Measurements from ENCODE around the gene SH2D3A.
"Not testable (repeated sequence)": the region's sequence is repeated elsewhere in the genome, so short reads cannot be mapped to it uniquely, and the experiment has no call there.

The SH2D3A gene

GRCh38 chr19:6788896-6789295, 21.7 kb upstream of the SH2D3A start:
- DNase-seq = no peak

GRCh38 chr19:6787393-6787792, 20.2 kb upstream of the SH2D3A start:
- no peak for DNase-seq

GRCh38 chr19:6779206-6779605, 12.0 kb upstream of the SH2D3A start:
- no peak for DNase-seq

GRCh38 chr19:6778386-6778785, 11.2 kb upstream of the SH2D3A start:
- no peak for DNase-seq

GRCh38 chr19:6777434-6777833, 10.2 kb upstream of the SH2D3A start:
- no peak for DNase-seq

GRCh38 chr19:6776999-6777398, 9.8 kb upstream of the SH2D3A start:
- no peak for DNase-seq

GRCh38 chr19:6776045-6776444, 8.8 kb upstream of the SH2D3A start:
- DNase-seq = not testable (repeated sequence)

GRCh38 chr19:6774821-6775707, 7.8 kb upstream of the SH2D3A start:
- no peak for DNase-seq

- no peak for DNase-seq
These were observed 6.2 kb upstream of the SH2D3A start for GRCh38 chr19:6773323-6773931.

GRCh38 chr19:6772866-6773322, 5.7 kb upstream of the SH2D3A start:
- DNase-seq = no peak

GRCh38 chr19:6772028-6772865, 5.0 kb upstream of the SH2D3A start, which contains the start of gene VAV1:
TSS of gene VAV1 (plus strand) at chr19:6772708. CDS start at chr19:6772808, 100 bp downstream.
- DNase-seq = no peak

GRCh38 chr19:6771648-6772027, 4.4 kb upstream of the SH2D3A start:
- DNase-seq = not testable (repeated sequence)

GRCh38 chr19:6769006-6769619, 1.9 kb upstream of the SH2D3A start:
- no peak for DNase-seq

GRCh38 chr19:6768236-6768785, 1.1 kb upstream of the SH2D3A start:
- no peak for DNase-seq

- no peak for DNase-seq
These were observed 216 bp downstream of the SH2D3A start for GRCh38 chr19:6767081-6767356.

- no peak for DNase-seq
These were observed 716 bp downstream of the SH2D3A start for GRCh38 chr19:6766357-6767080.

GRCh38 chr19:6765738-6766356, 1.4 kb downstream of the SH2D3A start:
- no peak for DNase-seq

- not testable (repeated sequence) for DNase-seq
These were observed 4.9 kb downstream of the SH2D3A start for GRCh38 chr19:6762253-6762797.

GRCh38 chr19:6761053-6761676, 6.1 kb downstream of the SH2D3A start:
- peak; percentile 33 to 48 for DNase-seq

- no peak for DNase-seq
These were observed 6.6 kb downstream of the SH2D3A start for GRCh38 chr19:6760606-6761005.

All from NCI-H1930 (cell line).